Stimulated activated CD8-positive, alpha-beta memory T cell treated with anti-CD3 and anti-CD28 coated beads, Interleukin-7, amount 100 ng/mL, for 1 hour (primary cell): Measurements from ENCODE around the gene ABLIM1.

ENCODE experiments used
- DNase-seq, 2 donors: peaks; one replicate each; pipeline ENCODE4 v3.0.0-alpha.2; 2020; ENCODE audit warnings: low read depth in 2 of 2

The ABLIM1 gene

GRCh38 chr10:114680543-114681117 is 22.6 kb upstream of the ABLIM1 start:
- no peak for DNase-seq

- DNase-seq, result no peak
Measured at GRCh38 chr10:114679552-114679951, 21.5 kb upstream of the ABLIM1 start.

- DNase-seq, result no peak
Measured at GRCh38 chr10:114678820-114679219, 20.7 kb upstream of the ABLIM1 start.

GRCh38 chr10:114678336-114678735 is 20.3 kb upstream of the ABLIM1 start:
- DNase-seq, result no peak

- no peak for DNase-seq
Measured at GRCh38 chr10:114674346-114674745, 16.3 kb upstream of the ABLIM1 start.

- DNase-seq, result no peak
Measured at GRCh38 chr10:114669648-114670047, 11.6 kb upstream of the ABLIM1 start.

GRCh38 chr10:114668375-114669080 is 10.5 kb upstream of the ABLIM1 start:
- no peak for DNase-seq

GRCh38 chr10:114665873-114666272 is 7.8 kb upstream of the ABLIM1 start:
- no peak for DNase-seq

GRCh38 chr10:114665406-114665805 is 7.3 kb upstream of the ABLIM1 start:
- DNase-seq, result no peak

GRCh38 chr10:114664127-114664526 is 6.1 kb upstream of the ABLIM1 start:
- no peak for DNase-seq

- DNase-seq, result no peak
Measured at GRCh38 chr10:114663626-114664025, 5.6 kb upstream of the ABLIM1 start.

GRCh38 chr10:114662646-114663217 is 4.7 kb upstream of the ABLIM1 start:
- DNase-seq, result no peak

GRCh38 chr10:114661212-114661880 is 3.3 kb upstream of the ABLIM1 start:
- DNase-seq, result no peak

- no peak for DNase-seq
Measured at GRCh38 chr10:114655671-114656070, 2.4 kb downstream of the ABLIM1 start.

GRCh38 chr10:114654822-114655575 is 3.1 kb downstream of the ABLIM1 start:
- no peak for DNase-seq

- no peak for DNase-seq
Measured at GRCh38 chr10:114653926-114654325, 4.1 kb downstream of the ABLIM1 start.

- DNase-seq, result no peak
Measured at GRCh38 chr10:114652402-114653368, 5.4 kb downstream of the ABLIM1 start.

GRCh38 chr10:114650831-114651230 is 7.2 kb downstream of the ABLIM1 start:
- no peak for DNase-seq

GRCh38 chr10:114650266-114650665 is 7.8 kb downstream of the ABLIM1 start:
- DNase-seq, result no peak

GRCh38 chr10:114649217-114649903 is 8.7 kb downstream of the ABLIM1 start:
- no peak for DNase-seq
